Measurements from ENCODE around the gene SPATA2. TPM values are rescaled to one million over a fixed set of nuclear protein-coding genes. Genes with fewer than 3 reads are reported as not detected.
A peak's percentile ranks its signal among the peaks of the same experiment; 100 is the strongest.

Gene SPATA2
- total and polyA plus RNA-seq, 2 of the 13 experiments (the other 11 are each of a cell fraction or from before 2014, with no cell fraction given), result 3.2 to 8.7 TPM

GRCh38 chr20:49936153-49937026, 21.1 kb upstream of the SPATA2 start, which contains the start of gene RNF114 (continued):
- no peak for TF ChIP-seq ZNF260 (CRISPR knock-in tag; IDR thresholded peaks at IDR 0.05; ENCODE audit: borderline replicate concordance, low read depth)
- TF ChIP-seq U2AF1 (optimal IDR thresholded peaks at IDR 0.05; ENCODE audit: low read depth, low read length), result no peak
- peak; percentile 81 for TF ChIP-seq PATZ1 (CRISPR knock-in tag; IDR thresholded peaks at IDR 0.05)
- peak; percentile 23; the same call in 1 of the 2 replicates for TF ChIP-seq SNAI1 (CRISPR knock-in tag; IDR thresholded peaks at IDR 0.05; ENCODE audit: borderline replicate concordance)
- TF ChIP-seq ARNT (IDR thresholded peaks at IDR 0.05), result no peak
- TF ChIP-seq KDM2A (CRISPR knock-in tag; IDR thresholded peaks at IDR 0.05; ENCODE audit: borderline replicate concordance, low read depth), result peak; percentile 95
- TF ChIP-seq ZKSCAN5 (CRISPR knock-in tag; IDR thresholded peaks at IDR 0.05), result 0 out of 2 replicates have a peak, but pooled peaks have one; percentile 45
- TF ChIP-seq ATF7-NPFF (CRISPR knock-in tag; IDR thresholded peaks at IDR 0.05; ENCODE audit: low read depth), result no peak; the same call in none of the 2 replicates
- TF ChIP-seq GRHL1 (CRISPR knock-in tag; conservative IDR thresholded peaks at IDR 0.05), result no peak
- peak; percentile 32; the same call in 1 of the 2 replicates for TF ChIP-seq CENPT (CRISPR knock-in tag; IDR thresholded peaks at IDR 0.05; ENCODE audit: low read depth)
- peak; percentile 89 for TF ChIP-seq ZNF883 (CRISPR knock-in tag; IDR thresholded peaks at IDR 0.05; ENCODE audit: not compliant biosample characterization)
- TF ChIP-seq FOXA3 (CRISPR knock-in tag; IDR thresholded peaks at IDR 0.05), result peak; percentile 66
- TF ChIP-seq KDM5B (CRISPR knock-in tag; IDR thresholded peaks at IDR 0.05; ENCODE audit: borderline replicate concordance), result peak; percentile 88; the same call in 1 of the 2 replicates
- 0 out of 2 replicates have a peak, but pooled peaks have one; percentile 45 for TF ChIP-seq MTA3 (CRISPR knock-in tag; IDR thresholded peaks at IDR 0.05)
- TF ChIP-seq ZBTB38 (CRISPR knock-in tag; IDR thresholded peaks at IDR 0.05), result 0 out of 2 replicates have a peak, but pooled peaks have one; percentile 58
- no peak for TF ChIP-seq ZSCAN29 (CRISPR knock-in tag; conservative IDR thresholded peaks at IDR 0.05)
- no peak for TF ChIP-seq FOXK2 (IDR thresholded peaks at IDR 0.05)
- peak; percentile 44 for TF ChIP-seq SKI (IDR thresholded peaks at IDR 0.05; ENCODE audit: partially characterized antibody)
- peak; percentile 42 for TF ChIP-seq FOXP4 (CRISPR knock-in tag; IDR thresholded peaks at IDR 0.05)
- TF ChIP-seq NCOA1 (CRISPR knock-in tag; IDR thresholded peaks at IDR 0.05), result no peak

Data from HepG2 (cell line).